Endodermal cell (in vitro differentiated cells): ENCODE results near the gene FBXL2. TPM values are rescaled to one million over a fixed set of nuclear protein-coding genes. Genes with fewer than 3 reads are reported as not detected.

ENCODE experiments used
- DNase-seq: peaks from one replicate; pipeline ENCODE4 v3.0.0-alpha.2; 2017
- H3K27ac ChIP-seq: 2 replicates; pipeline ENCODE4 v1.5.1; 2013; ENCODE audit warnings: mild to moderate bottlenecking, low read depth, low read length, moderate library complexity
- H3K27me3 ChIP-seq: 2 replicates; pipeline ENCODE4 v1.6.1; 2013; ENCODE audit warnings: mild to moderate bottlenecking, low read length, moderate library complexity; ENCODE audit not compliant: insufficient read depth, control insufficient read depth, poor library complexity, severe bottlenecking
- H3K36me3 ChIP-seq: 2 replicates; pipeline ENCODE4 v1.7.0; 2013; ENCODE audit warnings: mild to moderate bottlenecking, low read length, moderate library complexity; ENCODE audit not compliant: control insufficient read depth, insufficient read depth
- H3K4me1 ChIP-seq: one replicate; pipeline ENCODE4 v1.7.0; 2013; ENCODE audit warnings: low read length; ENCODE audit not compliant: control insufficient read depth, insufficient read depth
- H3K4me3 ChIP-seq: 2 replicates; pipeline ENCODE4 v1.5.1; 2013; ENCODE audit warnings: mild to moderate bottlenecking, low read length, moderate library complexity
- H3K9ac ChIP-seq: 2 replicates; pipeline ENCODE4 v1.6.1; 2013; ENCODE audit warnings: mild to moderate bottlenecking, low read length, moderate library complexity; ENCODE audit not compliant: poor library complexity, severe bottlenecking; ENCODE audit errors: extremely low read depth
- H3K9me3 ChIP-seq: 2 replicates; pipeline ENCODE4 v1.6.1; 2013; ENCODE audit warnings: mild to moderate bottlenecking, low read length, moderate library complexity; ENCODE audit not compliant: control insufficient read depth
- H3K27ac Mint-ChIP-seq: 2 replicates; pipeline ENCODE4 v1.8.0; 2020; ENCODE audit warnings: mixed read lengths
- H3K27me3 Mint-ChIP-seq: 2 replicates; pipeline ENCODE4 v1.8.0; 2021; ENCODE audit warnings: mild to moderate bottlenecking, mixed read lengths; ENCODE audit not compliant: insufficient read depth
- H3K36me3 Mint-ChIP-seq: 2 replicates; pipeline ENCODE4 v1.8.0; 2020; ENCODE audit warnings: low read depth, mixed read lengths
- H3K4me1 Mint-ChIP-seq: 2 replicates; pipeline ENCODE4 v1.8.0; 2020; ENCODE audit warnings: mixed read lengths
- H3K4me3 Mint-ChIP-seq: 2 replicates; pipeline ENCODE4 v1.8.0; 2020; ENCODE audit warnings: mild to moderate bottlenecking, moderate library complexity, mixed read lengths
- H3K9me3 Mint-ChIP-seq: 2 replicates; pipeline ENCODE4 v1.8.0; 2020; ENCODE audit warnings: mild to moderate bottlenecking, mixed read lengths
- WGBS, 2 experiments: methylation state at CpG; one replicate each; pipeline versions ENCODE4 v1.1.5 to v1.1.7; 2013; ENCODE audit warnings: missing lambda C conversion rate in 2 of 2, mixed read lengths in 1 of 2; ENCODE audit not compliant: insufficient coverage in 1 of 2, insufficient read length in 1 of 2; 5-methylcytosine and 5-hydroxymethylcytosine counted together
- total RNA-seq, 2 donors: library from RNA; stranded (reverse); fragmentation: NEBNext Ultra II Directional in 1 of 2; extraction: Animal tissue kit (Norgen Biotek cat#: 25700) in 1 of 2; gene quantifications; 2 replicates in 1 of 2; 3 replicates in 1 of 2; pipeline ENCODE4 v1.2.1, GENCODE V29; 2021
- TF ChIP-seq, protein P1 (sequence below): fragments of 200-600 bp; sonication (generic); conservative IDR thresholded peaks from 2 replicates; pipeline ENCODE4 v1.5.0; 2021; ENCODE audit warnings: antibody characterized with exemption, mild to moderate bottlenecking

The FBXL2 gene
- total RNA-seq, 2 donors from 2014 or later, result 12.4 to 18.2 TPM

DNA sequence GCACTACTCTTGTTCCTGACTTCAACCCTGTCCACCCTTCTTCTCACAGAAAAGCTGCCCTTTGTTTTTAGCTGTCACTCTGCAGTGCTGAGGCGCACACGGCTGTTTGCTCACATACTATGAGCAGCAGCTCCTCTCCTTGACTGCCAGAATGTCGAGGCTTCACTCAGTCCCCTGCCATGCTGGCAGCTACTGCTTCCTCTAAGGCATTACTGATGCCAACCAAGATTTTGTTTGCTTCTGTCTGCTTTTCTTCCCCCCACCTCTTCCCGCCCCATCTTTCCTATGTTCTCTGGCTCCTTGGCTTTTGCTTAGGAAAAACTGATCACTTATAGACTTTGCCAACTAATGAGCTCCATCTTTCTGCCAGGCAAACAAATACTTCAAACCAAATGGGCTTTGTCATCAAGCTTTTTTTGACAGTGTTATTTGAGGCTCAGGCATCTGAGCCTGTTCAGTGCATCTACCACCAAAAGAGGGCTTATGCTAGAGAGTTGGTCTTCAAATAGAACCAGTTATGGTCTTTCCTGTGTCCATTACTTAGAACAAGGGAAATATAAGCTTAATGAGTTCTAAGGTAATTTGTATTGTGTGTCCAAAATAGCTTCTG is 81.0 kb downstream of the FBXL2 start:
- Histone ChIP-seq H3K27ac (no peak overlapping the region), H3K9me3 (no peaks in the 10 kb centered on the region), H3K9ac (no peak overlapping the region), H3K36me3 (no peaks in the 10 kb centered on the region), H3K4me3 (no peak overlapping the region), H3K4me1 (peaks cover 3% of the 10 kb centered on the region), H3K27me3 (no peaks in the 10 kb centered on the region)
- TF ChIP-seq, protein P1, sequence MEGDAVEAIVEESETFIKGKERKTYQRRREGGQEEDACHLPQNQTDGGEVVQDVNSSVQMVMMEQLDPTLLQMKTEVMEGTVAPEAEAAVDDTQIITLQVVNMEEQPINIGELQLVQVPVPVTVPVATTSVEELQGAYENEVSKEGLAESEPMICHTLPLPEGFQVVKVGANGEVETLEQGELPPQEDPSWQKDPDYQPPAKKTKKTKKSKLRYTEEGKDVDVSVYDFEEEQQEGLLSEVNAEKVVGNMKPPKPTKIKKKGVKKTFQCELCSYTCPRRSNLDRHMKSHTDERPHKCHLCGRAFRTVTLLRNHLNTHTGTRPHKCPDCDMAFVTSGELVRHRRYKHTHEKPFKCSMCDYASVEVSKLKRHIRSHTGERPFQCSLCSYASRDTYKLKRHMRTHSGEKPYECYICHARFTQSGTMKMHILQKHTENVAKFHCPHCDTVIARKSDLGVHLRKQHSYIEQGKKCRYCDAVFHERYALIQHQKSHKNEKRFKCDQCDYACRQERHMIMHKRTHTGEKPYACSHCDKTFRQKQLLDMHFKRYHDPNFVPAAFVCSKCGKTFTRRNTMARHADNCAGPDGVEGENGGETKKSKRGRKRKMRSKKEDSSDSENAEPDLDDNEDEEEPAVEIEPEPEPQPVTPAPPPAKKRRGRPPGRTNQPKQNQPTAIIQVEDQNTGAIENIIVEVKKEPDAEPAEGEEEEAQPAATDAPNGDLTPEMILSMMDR, result no peak
- peaks cover 13% of the 10 kb centered on the region for H3K4me1 Mint-ChIP-seq
- H3K4me3 Mint-ChIP-seq, result no peak overlapping the region
- H3K27me3 Mint-ChIP-seq, result no peaks in the 10 kb centered on the region
- H3K36me3 Mint-ChIP-seq, result peaks cover 2% of the 10 kb centered on the region
- WGBS, 2 experiments, result 85 to 88% methylated on average over 4 of the region's 4 CpGs
- DNase-seq, result no peak
- H3K27ac Mint-ChIP-seq, result no peak overlapping the region
- H3K9me3 Mint-ChIP-seq, result no peaks in the 10 kb centered on the region

DNA sequence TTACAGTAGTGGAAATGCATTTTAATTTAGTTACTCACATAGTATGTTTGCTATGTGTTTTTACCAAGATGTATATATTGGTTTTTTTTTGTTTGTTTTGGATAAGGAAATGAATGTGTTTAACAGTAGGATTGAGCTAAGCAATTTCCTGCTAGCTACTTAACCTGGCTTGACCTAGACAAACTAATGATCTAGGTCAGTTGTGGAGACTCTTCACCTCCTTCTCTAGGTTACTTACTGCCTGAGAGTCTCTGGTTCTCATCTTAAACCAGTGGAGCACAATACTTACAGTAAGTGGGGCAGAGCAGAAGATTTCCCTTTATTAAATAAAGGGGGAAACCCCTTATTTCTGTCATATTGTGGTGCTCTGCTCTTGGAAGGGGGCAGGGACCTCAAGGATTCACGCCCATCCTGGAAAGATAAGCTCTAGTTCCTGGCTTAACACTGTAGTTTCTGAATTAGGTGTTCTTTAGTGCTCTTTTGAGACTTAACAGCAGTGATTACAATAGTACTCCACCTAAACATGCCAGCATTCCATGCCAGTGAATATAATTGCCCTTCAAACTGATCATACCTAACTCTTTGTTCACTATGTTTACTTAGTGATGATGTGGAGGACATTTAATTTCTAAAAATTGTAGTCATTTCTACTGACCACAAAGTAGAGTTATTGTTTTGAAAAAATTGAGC is 83.0 kb downstream of the FBXL2 start:
- peaks cover 10% of the 10 kb centered on the region for H3K4me1 Mint-ChIP-seq
- peaks cover 2% of the 10 kb centered on the region for H3K36me3 ChIP-seq
- peaks cover 6% of the 10 kb centered on the region for H3K36me3 Mint-ChIP-seq
- H3K9ac ChIP-seq, result no peak overlapping the region
- TF ChIP-seq, protein P1, result no peak
- no peaks in the 10 kb centered on the region for H3K27me3 ChIP-seq
- H3K4me1 ChIP-seq, result peaks cover 3% of the 10 kb centered on the region
- no peak overlapping the region for H3K4me3 ChIP-seq
- no peak overlapping the region for H3K27ac Mint-ChIP-seq
- H3K4me3 Mint-ChIP-seq, result no peak overlapping the region
- no peak overlapping the region for H3K27ac ChIP-seq
- no peak for DNase-seq
- 95% methylated on average over 1 of the region's 1 CpG; no CpG with 5 or more reads in 1 of the 2 experiments for WGBS, 2 experiments
- H3K27me3 Mint-ChIP-seq, result no peaks in the 10 kb centered on the region
- H3K9me3 Mint-ChIP-seq, result no peaks in the 10 kb centered on the region
- no peaks in the 10 kb centered on the region for H3K9me3 ChIP-seq

DNA sequence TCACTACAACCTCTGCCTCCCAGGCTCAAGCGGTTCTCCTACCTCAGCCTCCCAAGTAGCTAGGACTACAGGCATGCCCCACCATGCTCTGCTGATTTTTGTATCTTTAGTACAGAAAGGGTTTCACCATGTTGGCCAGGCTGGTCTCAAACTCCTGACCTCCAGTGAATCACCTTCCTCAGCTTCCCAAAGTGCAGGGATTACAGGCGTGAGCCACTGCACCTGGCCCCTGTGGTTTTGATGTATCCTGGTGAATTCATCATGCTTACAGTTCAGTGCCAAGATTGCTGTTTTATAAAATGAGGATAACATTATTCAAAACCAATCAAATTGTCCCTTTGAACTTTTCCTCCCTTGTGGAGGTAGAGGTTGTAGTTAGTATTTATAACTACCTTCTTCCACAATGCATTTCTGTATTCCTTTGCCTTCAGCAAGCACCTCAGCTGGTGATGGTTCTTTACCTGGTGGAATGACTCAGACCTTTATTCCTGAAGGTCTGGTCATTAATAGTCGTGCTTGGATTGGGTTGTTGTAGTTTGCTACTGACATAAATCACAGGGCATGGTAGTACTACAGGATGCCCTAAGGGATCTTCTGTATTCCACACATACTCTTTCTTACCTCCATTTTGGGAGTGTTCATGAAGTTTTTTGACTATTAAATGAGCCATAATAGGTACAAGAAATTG is 86.0 kb downstream of the FBXL2 start:
- no peak for DNase-seq
- Mint-ChIP-seq H3K4me3 (no peak overlapping the region), H3K36me3 (peaks cover 22% of the 10 kb centered on the region), H3K4me1 (peaks cover 5% of the 10 kb centered on the region), H3K27ac (no peak overlapping the region), H3K9me3 (no peaks in the 10 kb centered on the region), H3K27me3 (no peaks in the 10 kb centered on the region)
- TF ChIP-seq, protein P1, result no peak
- H3K9ac ChIP-seq, result no peak overlapping the region
- H3K4me1 ChIP-seq, result peaks cover 3% of the 10 kb centered on the region
- 94% methylated on average over 3 of the region's 3 CpGs; no CpG with 5 or more reads in 1 of the 2 experiments for WGBS, 2 experiments
- H3K36me3 ChIP-seq, result peaks cover 10% of the 10 kb centered on the region
- H3K4me3 ChIP-seq, result no peak overlapping the region
- H3K27ac ChIP-seq, result no peak overlapping the region
- H3K27me3 ChIP-seq, result no peaks in the 10 kb centered on the region
- H3K9me3 ChIP-seq, result no peaks in the 10 kb centered on the region
